Keratinocyte (primary cell): ENCODE results near the gene CCDC24. TPM values are rescaled to one million over a fixed set of nuclear protein-coding genes. Genes with fewer than 3 reads are reported as not detected.

Experiments
- DNase-seq: peaks from one replicate; pipeline ENCODE4 v3.0.0-alpha.2; 2011; ENCODE audit warnings: low read depth, missing footprints, low spot score
- FAIRE-seq: peaks from 2 replicates; lab custom pipeline; 2011; peaks lifted over from hg19 to GRCh38; lab: Jason Lieb, UNC
- H2AFZ ChIP-seq: 2 replicates; pipeline ENCODE4 v1.6.0; 2012; ENCODE audit warnings: low read length, control low read depth, inconsistent platforms; ENCODE audit not compliant: control insufficient read depth
- H3K27ac ChIP-seq: 2 replicates; pipeline ENCODE4 v1.5.1; 2011; ENCODE audit warnings: low read length; ENCODE audit not compliant: control insufficient read depth, insufficient read depth
- H3K27me3 ChIP-seq: 3 replicates; pipeline ENCODE4 v1.6.0; 2011; ENCODE audit warnings: low read length; ENCODE audit not compliant: control insufficient read depth, insufficient read depth; ENCODE audit errors: extremely low read depth
- H3K36me3 ChIP-seq, 2 experiments: 2 replicates in 1 of 2; 3 replicates in 1 of 2; pipeline ENCODE4 v1.5.1; 2011; ENCODE audit warnings: low read length in 2 of 2, mild to moderate bottlenecking in 1 of 2; ENCODE audit not compliant: control insufficient read depth in 2 of 2, insufficient read depth in 2 of 2; ENCODE audit errors: extremely low read depth in 1 of 2
- H3K4me1 ChIP-seq: 3 replicates; pipeline ENCODE4 v1.5.1; 2011; ENCODE audit warnings: low read length; ENCODE audit not compliant: control insufficient read depth, insufficient read depth; ENCODE audit errors: extremely low read depth
- H3K4me2 ChIP-seq: 3 replicates; pipeline ENCODE4 v1.6.0; 2011; ENCODE audit warnings: low read depth, low read length; ENCODE audit not compliant: control insufficient read depth, insufficient read depth; ENCODE audit errors: extremely low read depth
- H3K4me3 ChIP-seq, 3 experiments: fragments of 200-600 bp in 1 of 3; sonication (generic) in 1 of 3; 2 replicates in 2 of 3; 3 replicates in 1 of 3; pipeline ENCODE4 v1.5.1; 2011 to 2016; ENCODE audit warnings: low read length in 3 of 3, mild to moderate bottlenecking in 3 of 3, control low read depth in 2 of 3, inconsistent platforms in 1 of 3, low read depth in 1 of 3, mixed read lengths in 1 of 3, mixed run types in 1 of 3, moderate library complexity in 1 of 3; ENCODE audit not compliant: control insufficient read depth in 2 of 3, insufficient read depth in 2 of 3; ENCODE audit errors: extremely low read depth in 1 of 3
- H3K79me2 ChIP-seq: 2 replicates; pipeline ENCODE4 v1.6.0; 2012; ENCODE audit warnings: low read length; ENCODE audit not compliant: control insufficient read depth, insufficient read depth
- H3K9ac ChIP-seq: 3 replicates; pipeline ENCODE4 v1.6.0; 2011; ENCODE audit warnings: low read length; ENCODE audit not compliant: control insufficient read depth, insufficient read depth; ENCODE audit errors: extremely low read depth
- H3K9me1 ChIP-seq: 3 replicates; pipeline ENCODE4 v1.6.0; 2011; ENCODE audit warnings: low read length; ENCODE audit not compliant: control insufficient read depth, insufficient read depth; ENCODE audit errors: extremely low read depth
- H3K9me3 ChIP-seq: 2 replicates; pipeline ENCODE4 v1.5.1; 2012; ENCODE audit warnings: low read depth, low read length; ENCODE audit not compliant: control insufficient read depth
- H4K20me1 ChIP-seq: 3 replicates; pipeline ENCODE4 v1.6.0; 2011; ENCODE audit warnings: low read length; ENCODE audit not compliant: control insufficient read depth, insufficient read depth; ENCODE audit errors: extremely low read depth
- EZH2 ChIP-seq: IDR thresholded peaks from one replicate; pipeline ENCODE4 v1.6.1; 2012; ENCODE audit warnings: inconsistent platforms, mild to moderate bottlenecking, low read length, moderate library complexity
- dilution Hi-C: fragments of 300-500 bp; cut with MboI; formaldehyde crosslinking; loops from one replicate; pipeline ENCODE4 v1.7.0; 2020; ENCODE audit warnings: low sequenced_read_pairs; ENCODE audit not compliant: extremely low pct_ligation_motif_present
- polyA plus RNA-seq, 5 experiments: library from polyadenylated mRNA; depleted of rRNA in 3 of 5; stranded (reverse) in 3 of 5; stranded (forward) in 1 of 5; unstranded in 1 of 5; fragments of >200 nt; gene quantifications; 1 replicate in 1 of 5; 2 replicates in 3 of 5; 3 replicates in 1 of 5; pipeline versions ENCODE4 v1.2.1 to v1.2.3, GENCODE V29; 2011 to 2012; ENCODE audit warnings: missing spikeins in 2 of 5, low read depth in 1 of 5, low replicate concordance in 1 of 5
- TF ChIP-seq, protein P1 (sequence below), 3 experiments: IDR thresholded peaks in 1 of 3; conservative IDR thresholded peaks in 1 of 3; optimal IDR thresholded peaks in 1 of 3; 2 replicates in 2 of 3; 3 replicates in 1 of 3; pipeline versions ENCODE3 to v1.5.1; 2011; ENCODE audit warnings: low read length in 3 of 3, mild to moderate bottlenecking in 3 of 3, moderate library complexity in 2 of 3, control low read depth in 1 of 3, inconsistent platforms in 1 of 3; ENCODE audit not compliant: insufficient read depth in 2 of 3; ENCODE audit errors: extremely low read depth in 1 of 3

The CCDC24 gene
- polyA plus RNA-seq, 1 donor (not counting 4 experiments of a cell fraction or from before 2014, with no cell fraction given) = 5.2 TPM

DNA sequence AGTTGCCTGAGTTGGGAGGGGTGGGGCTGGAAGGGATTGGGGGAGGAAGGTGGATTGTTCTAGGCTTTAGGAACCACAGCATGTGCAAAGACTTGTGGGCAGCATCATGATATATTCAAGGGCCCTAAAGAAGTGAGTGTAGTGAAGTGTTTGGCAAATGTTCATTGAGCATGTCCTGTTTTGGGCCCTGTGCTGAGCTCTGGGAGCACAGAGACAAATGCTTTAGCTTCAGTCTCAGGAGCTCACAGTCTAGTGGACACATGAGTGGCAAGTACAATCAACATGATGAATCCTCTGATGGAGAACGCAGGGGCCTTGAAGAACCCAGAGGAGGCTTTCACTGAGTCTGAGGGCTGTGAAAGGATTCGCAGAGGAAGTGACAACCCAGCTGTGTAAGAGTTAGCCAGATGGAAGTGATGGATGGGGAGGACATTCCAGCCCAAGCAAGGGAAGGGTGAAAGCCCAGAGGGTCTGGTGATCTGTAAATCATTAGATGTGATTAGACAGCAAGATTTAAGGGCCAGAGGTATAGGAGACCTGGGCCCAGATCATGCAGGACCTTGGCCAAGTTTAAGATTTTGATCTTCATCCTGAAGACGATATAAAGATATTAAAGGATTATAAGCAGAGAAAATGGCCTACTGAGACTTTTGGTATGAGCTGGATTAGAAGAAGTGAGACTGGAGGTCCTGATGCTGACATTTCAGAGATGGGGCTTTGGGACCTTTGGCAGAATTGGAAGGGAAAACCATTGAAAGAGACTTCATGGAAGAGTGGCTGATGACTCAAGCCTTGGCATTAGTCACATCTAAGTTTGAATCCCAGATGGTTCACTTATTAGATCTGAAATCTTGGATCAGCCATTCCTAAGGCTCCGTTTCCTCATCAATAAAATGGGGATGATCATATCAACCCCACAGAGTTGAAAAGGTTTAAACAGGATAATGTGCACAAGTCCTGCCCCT lies 40.1 kb upstream of the CCDC24 start:
- no peak overlapping the region for H3K9ac ChIP-seq
- H3K9me1 ChIP-seq = peaks cover 4% of the 10 kb centered on the region
- DNase-seq (no peak), FAIRE-seq (peak; percentile 67)
- no peak overlapping the region for H3K4me3 ChIP-seq
- H3K36me3 ChIP-seq = peaks cover 12 to 22% of the 10 kb centered on the region in 2 experiments
- TF ChIP-seq, protein P1, sequence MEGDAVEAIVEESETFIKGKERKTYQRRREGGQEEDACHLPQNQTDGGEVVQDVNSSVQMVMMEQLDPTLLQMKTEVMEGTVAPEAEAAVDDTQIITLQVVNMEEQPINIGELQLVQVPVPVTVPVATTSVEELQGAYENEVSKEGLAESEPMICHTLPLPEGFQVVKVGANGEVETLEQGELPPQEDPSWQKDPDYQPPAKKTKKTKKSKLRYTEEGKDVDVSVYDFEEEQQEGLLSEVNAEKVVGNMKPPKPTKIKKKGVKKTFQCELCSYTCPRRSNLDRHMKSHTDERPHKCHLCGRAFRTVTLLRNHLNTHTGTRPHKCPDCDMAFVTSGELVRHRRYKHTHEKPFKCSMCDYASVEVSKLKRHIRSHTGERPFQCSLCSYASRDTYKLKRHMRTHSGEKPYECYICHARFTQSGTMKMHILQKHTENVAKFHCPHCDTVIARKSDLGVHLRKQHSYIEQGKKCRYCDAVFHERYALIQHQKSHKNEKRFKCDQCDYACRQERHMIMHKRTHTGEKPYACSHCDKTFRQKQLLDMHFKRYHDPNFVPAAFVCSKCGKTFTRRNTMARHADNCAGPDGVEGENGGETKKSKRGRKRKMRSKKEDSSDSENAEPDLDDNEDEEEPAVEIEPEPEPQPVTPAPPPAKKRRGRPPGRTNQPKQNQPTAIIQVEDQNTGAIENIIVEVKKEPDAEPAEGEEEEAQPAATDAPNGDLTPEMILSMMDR (optimal IDR thresholded peaks at IDR 0.05 in 1 of 3, IDR thresholded peaks at IDR 0.05 in 1 of 3, conservative IDR thresholded peaks at IDR 0.05 in 1 of 3; ENCODE audit: extremely low read depth in 1 of 3, insufficient read depth in 2 of 3, low read length in 3 of 3) = no peak
- TF ChIP-seq EZH2 = no peak
- peaks cover 5% of the 10 kb centered on the region for H4K20me1 ChIP-seq
- H3K79me2 ChIP-seq = peaks cover 67% of the 10 kb centered on the region
- peaks cover 18% of the 10 kb centered on the region for H3K4me1 ChIP-seq
- no peaks in the 10 kb centered on the region for H3K27me3 ChIP-seq
- dilution Hi-C loops = no loop called here
- H3K4me2 ChIP-seq = no peak overlapping the region
- H3K9me3 ChIP-seq = no peaks in the 10 kb centered on the region
- no peak overlapping the region for H2AFZ ChIP-seq
- H3K27ac ChIP-seq = no peak overlapping the region

DNA sequence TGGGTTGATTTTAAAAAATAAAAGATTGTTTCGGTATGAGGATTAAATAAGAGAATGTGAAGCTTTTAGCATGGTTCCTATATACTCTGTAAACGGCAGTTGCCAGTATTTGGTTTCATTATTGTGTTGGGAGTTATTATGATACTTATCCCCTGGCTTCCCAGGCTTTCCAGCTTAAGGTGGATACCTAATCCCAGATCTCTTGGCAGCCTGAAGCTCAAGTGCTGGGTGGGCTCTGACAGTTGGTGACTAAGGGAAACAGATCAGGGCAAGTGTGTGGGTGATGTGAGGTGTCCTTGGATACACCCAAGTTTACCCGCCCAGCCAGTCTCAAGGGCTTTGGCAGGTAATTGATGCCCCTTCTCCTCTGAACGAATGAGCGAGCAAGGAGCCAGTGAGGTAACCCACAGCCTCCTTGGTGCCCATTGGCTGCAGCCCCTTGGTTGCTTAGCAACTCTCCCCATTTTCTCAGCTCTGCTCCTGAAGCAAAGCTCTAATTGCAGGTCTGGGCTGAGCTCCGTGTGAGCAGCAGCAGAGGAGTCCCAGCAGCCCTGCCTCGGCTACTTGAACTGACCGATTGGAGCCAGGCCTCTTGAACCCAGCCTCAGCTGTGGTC lies 38.6 kb upstream of the CCDC24 start:
- no peak overlapping the region for H3K27ac ChIP-seq
- H2AFZ ChIP-seq = no peak overlapping the region

More for the DNA sequence above, 38.6 kb upstream of the CCDC24 start:
- H3K4me3 ChIP-seq = no peak overlapping the region
- peaks cover 5% of the 10 kb centered on the region for H4K20me1 ChIP-seq
- peaks cover 4% of the 10 kb centered on the region for H3K9me1 ChIP-seq
- FAIRE-seq (no peak), DNase-seq (no peak)
- no peak overlapping the region for H3K9ac ChIP-seq
- peaks cover 25 to 32% of the 10 kb centered on the region in 2 experiments for H3K36me3 ChIP-seq
- H3K4me2 ChIP-seq = no peak overlapping the region
- H3K9me3 ChIP-seq = no peaks in the 10 kb centered on the region
- peaks cover 57% of the 10 kb centered on the region for H3K79me2 ChIP-seq
- H3K27me3 ChIP-seq = no peaks in the 10 kb centered on the region
- peaks cover 14% of the 10 kb centered on the region for H3K4me1 ChIP-seq
- dilution Hi-C loops = no loop called here
- TF ChIP-seq EZH2 = no peak
- TF ChIP-seq, protein P1 (optimal IDR thresholded peaks at IDR 0.05 in 1 of 3, IDR thresholded peaks at IDR 0.05 in 1 of 3, conservative IDR thresholded peaks at IDR 0.05 in 1 of 3; ENCODE audit: extremely low read depth in 1 of 3, insufficient read depth in 2 of 3, low read length in 3 of 3) = no peak
